ENCODE results near the gene ERGIC3.
A peak's percentile ranks its signal among the peaks of the same experiment; 100 is the strongest.
"Not testable (repeated sequence)": the region's sequence is repeated elsewhere in the genome, so short reads cannot be mapped to it uniquely, and the experiment has no call there.

The ERGIC3 gene

GRCh38 chr20:35517767-35518166, 24.1 kb upstream of the ERGIC3 start:
- not testable (repeated sequence) for FAIRE-seq

DNA sequence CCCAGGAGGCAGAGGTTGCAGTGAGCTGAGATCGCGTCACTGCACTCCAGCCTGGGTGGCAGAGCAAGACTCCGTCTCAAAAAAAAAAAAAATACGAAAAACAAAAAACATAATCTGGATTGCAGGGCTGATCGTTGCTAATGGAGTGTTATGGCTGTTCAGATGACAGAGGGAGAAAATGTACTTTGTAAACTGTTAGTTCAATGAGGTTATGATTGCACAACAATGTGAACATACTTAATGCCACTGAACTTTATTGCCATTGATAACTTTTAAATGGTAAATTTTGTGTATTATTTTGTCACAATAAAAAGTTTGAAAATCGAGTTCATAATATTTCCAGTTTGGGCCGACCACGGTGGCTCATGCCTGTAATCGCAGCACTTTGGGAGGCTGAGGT, 22.9 kb upstream of the ERGIC3 start:
- DNase-seq (ENCODE audit: low spot score) (no peak), FAIRE-seq (no peak)

More at GRCh38 chr20:35517767-35518166, 24.1 kb upstream of the ERGIC3 start:
- not testable (repeated sequence) for DNase-seq (ENCODE audit: low spot score)

DNA sequence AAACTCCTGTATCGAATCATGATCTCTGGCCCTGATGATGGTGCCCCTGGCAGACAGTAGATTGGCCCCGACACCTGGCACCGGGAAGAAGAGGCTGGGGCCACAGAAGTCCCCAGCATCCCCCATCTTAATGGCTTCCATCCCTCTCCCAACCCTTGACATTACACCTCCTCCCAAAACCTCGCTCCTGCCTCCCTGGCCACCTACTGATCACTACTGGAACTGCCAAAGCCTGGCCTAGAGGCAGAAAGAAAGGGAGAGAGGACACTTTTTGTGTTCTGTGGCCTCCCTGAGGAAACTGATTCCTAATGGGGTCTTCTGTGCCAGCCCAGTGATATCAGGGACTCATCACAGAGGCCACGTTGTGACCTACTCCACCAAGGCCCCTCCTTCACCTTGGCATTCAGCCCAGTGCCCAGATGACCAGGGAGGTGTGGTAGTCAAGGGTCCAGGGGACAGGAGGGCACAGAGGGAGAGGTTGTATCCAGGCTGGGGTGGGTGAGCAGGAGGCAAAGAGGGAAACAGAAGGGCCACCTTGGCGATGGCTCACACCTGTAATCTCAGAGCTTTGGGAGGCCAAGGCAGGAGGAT, 18.5 kb upstream of the ERGIC3 start:
- DNase-seq (ENCODE audit: low spot score) (peak; percentile 48), FAIRE-seq (peak; percentile 23)

- no peak for DNase-seq (ENCODE audit: low spot score)
- no peak for FAIRE-seq
Measured at GRCh38 chr20:35525639-35526038, 16.2 kb upstream of the ERGIC3 start.

DNA sequence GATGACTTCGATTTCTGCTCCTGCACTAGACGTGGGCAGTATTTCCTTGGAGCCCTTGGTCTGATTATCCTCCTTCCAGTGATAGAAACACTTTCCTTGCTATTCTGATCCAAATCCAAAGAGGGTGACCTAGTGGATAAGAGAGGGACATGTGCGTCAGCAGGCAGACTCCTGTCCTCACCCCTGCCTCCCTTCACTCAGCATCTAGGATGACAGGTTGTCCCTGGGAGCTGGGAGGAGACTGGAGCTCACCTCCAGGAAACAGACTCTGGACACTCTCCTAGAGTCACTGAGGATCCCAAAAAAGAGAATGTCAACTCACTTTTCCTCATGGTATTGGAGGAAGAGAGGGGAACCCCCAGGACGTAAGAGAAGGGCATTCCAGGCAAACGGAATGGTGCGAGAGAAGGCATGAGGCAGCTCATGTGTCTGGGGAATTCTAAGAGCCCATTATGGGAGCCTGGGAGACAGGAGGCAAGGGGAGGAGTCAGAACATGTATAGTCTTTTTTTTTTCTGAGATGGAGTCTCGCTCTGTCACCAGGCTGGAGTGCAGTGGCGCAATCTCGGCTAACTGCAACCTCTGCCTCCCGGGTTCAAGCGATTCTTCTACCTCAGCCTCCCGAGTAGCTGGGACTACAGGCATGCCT, 14.6 kb upstream of the ERGIC3 start:
- no peak for DNase-seq (ENCODE audit: low spot score)
- FAIRE-seq, result no peak

GRCh38 chr20:35529552-35529951, 12.3 kb upstream of the ERGIC3 start, which contains the start of gene C20orf173:
Gene C20orf173, minus strand, starts transcription at chr20:35529652. Its CDS starts 279 bp downstream, at chr20:35529373.
- DNase-seq (ENCODE audit: low spot score) (no peak), FAIRE-seq (no peak)

DNA sequence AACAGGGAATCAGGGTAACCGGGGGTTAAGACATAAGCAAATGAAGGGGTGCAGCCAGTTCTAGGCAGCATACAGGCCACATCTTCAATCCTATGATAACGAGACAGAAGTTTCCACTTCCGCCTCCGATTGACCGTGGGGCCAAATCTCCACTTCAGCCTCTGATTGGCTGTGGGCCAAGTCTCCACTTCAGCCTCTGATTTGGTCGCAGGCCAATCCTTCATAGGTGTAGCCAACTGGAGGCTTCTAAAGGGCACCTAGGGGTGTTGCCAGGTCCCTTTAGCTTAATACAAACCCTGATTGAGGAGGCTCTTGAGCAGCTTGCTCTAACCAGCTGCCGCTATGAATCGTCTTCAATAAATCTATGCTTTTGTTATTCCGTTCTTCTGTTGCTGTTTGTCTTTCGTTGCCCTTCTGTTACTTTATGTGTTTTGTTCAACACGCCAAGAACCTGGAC, 2.1 kb upstream of the ERGIC3 start:
- DNase-seq (ENCODE audit: low spot score) (no peak), FAIRE-seq (no peak)

GRCh38 chr20:35541118-35541782, 628 bp upstream of the ERGIC3 start:
- DNase-seq (ENCODE audit: low spot score) (no peak), FAIRE-seq (no peak)

GRCh38 chr20:35542990-35543389, 1.1 kb downstream of the ERGIC3 start:
- DNase-seq (ENCODE audit: low spot score) (no peak), FAIRE-seq (no peak)

DNA sequence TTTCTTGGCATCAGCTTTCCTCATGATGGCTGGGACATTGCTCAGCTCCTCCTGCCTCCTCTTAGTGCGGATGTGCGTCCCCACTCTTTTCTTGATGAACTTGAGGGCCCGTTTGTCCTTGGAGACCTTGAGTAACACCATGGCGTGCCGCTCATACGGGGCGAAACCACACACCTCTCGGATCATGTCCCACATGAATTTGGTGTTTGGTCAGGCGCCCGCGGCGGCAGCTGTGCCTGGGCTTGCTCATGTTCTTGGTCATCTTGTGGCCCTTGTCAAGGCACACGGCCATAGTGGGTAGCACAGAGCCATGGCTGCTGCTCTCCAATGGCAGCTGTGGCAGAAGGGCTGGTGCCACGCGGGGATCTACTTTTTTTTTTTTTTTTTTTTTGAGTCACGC, 2.6 kb downstream of the ERGIC3 start:
- no peak for FAIRE-seq

GRCh38 chr20:35544941-35545340, 3.1 kb downstream of the ERGIC3 start:
- not testable (repeated sequence) for DNase-seq (ENCODE audit: low spot score); FAIRE-seq

More for the DNA sequence above, 2.6 kb downstream of the ERGIC3 start:
- DNase-seq (ENCODE audit: low spot score), result no peak

DNA sequence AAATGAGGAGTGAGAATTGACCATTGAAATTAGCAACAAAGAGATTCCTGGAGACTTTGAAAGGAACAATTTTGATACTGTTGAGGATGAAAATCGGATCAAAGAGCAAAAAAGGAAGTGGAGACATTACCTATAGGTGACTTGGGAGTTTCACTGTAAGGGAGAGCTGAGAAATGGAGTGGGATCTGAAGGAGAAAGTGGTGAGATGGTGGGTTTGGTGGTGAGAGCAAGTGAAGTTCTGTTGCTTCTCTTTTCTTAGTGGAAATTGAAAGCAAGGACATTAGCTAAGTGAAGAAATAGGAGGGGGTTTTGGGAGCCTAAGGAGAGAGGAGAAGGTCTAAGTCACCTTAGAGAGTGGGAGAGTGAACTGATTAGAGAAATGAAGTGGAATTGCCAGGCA, 4.2 kb downstream of the ERGIC3 start:
- FAIRE-seq (no peak), DNase-seq (ENCODE audit: low spot score) (no peak)

GRCh38 chr20:35547329-35547728, 5.5 kb downstream of the ERGIC3 start:
- no peak for DNase-seq (ENCODE audit: low spot score)

GRCh38 chr20:35551503-35551902, 9.6 kb downstream of the ERGIC3 start:
- FAIRE-seq, result no peak

More at GRCh38 chr20:35547329-35547728, 5.5 kb downstream of the ERGIC3 start:
- FAIRE-seq, result no peak

DNA sequence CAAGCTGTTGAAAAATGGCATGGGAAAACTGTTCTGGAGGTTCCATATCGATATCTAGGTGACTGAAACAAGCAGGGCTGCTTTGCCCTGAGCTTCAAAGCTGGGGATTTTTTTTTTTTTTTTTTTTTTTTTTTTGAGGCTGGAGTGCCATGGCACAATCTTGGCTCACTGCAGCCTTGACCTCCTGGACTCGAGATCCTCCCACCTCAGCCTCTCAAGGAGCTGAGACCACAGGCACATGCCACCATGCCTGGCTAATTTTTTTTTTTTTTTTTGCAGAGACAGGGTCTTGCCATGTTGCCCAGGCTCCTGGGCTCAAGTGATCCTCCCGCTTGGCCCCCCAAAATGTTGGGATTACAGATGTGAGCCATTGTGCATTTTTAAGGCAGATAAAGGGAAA, 11.0 kb downstream of the ERGIC3 start:
- DNase-seq (ENCODE audit: low spot score), result no peak
- FAIRE-seq, result no peak

More at GRCh38 chr20:35551503-35551902, 9.6 kb downstream of the ERGIC3 start:
- no peak for DNase-seq (ENCODE audit: low spot score)

- not testable (repeated sequence) for FAIRE-seq; DNase-seq (ENCODE audit: low spot score)
Measured at GRCh38 chr20:35555461-35555860, 13.6 kb downstream of the ERGIC3 start.

GRCh38 chr20:35555951-35556645, 14.2 kb downstream of the ERGIC3 start:
- FAIRE-seq, result no peak
- no peak for DNase-seq (ENCODE audit: low spot score)

GRCh38 chr20:35556871-35557270, 15.0 kb downstream of the ERGIC3 start:
- no peak for DNase-seq (ENCODE audit: low spot score)
- FAIRE-seq, result no peak

GRCh38 chr20:35558451-35558850, 16.6 kb downstream of the ERGIC3 start:
- DNase-seq (ENCODE audit: low spot score) (no peak), FAIRE-seq (no peak)

- no peak for DNase-seq (ENCODE audit: low spot score)
- FAIRE-seq, result no peak
Measured at GRCh38 chr20:35559042-35559693, 17.3 kb downstream of the ERGIC3 start.

DNA sequence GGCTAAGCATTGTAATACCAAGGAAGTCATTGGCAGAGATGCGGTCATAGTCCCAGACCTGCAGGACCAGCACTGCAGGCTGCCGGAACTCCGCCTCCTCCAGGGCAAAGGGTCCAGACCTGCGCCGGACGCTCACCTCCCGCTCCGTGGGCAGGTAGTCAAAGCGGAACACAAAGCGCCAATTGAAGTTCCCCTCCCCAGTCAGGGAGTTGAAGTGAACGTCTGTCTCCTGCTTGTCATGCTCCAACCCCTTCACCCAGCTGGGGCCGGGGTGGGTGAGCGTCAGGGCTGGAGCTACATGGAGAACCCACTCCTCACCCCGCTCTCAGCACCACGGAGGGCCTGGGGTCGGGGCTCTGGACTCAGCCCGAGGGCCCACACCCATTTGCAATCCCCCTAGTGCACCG, 18.2 kb downstream of the ERGIC3 start:
- FAIRE-seq (no peak), DNase-seq (ENCODE audit: low spot score) (no peak)

All from urothelium cell line (cell line).